ENCODE results near the gene PRDM16. TPM values are rescaled to one million over a fixed set of nuclear protein-coding genes. Genes with fewer than 3 reads are reported as not detected.

PRDM16 gene
- total and polyA plus RNA-seq, 2 of the 4 experiments (the other 2 are of a cell fraction), result 0.02 TPM; not detected in 1

DNA sequence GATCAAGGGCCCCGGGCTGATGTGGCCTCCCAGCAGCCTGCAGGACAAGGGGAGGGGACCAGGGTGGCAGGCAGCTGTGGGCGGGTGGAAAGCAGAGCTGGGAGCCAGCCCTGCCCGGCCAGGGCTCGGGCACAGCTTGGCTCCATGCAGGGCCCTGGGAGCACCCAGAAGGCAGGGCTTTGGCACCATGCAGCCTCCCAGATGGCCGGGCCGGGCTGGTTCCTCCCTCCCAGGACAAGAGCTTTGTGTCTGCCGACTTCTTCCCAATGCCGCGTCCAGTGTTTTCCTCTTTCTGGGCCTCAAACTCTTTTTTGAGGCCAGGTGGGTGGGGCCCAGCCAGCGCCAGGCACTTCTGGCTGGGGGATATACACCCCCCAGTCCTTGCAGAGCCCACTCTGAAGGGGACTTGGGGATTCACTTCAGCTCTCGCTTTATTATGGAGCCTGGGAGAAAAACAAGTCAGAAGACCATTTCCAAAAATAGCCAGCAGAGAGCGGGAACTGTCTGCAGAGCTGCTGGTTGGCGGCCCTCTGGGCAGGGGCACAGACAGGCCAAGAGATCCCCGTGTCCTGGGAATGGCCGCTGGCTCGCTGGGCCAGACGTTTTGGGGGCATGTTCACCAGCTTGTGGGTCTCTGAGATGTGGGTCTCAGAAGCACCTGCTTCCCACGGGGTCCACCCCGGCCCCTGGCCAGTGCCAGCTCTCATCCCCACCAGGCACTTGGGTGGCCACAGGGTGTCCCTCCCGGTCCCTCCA, 281.7 kb downstream of the PRDM16 start:
- dilution Hi-C loops (cut with HindIII; ENCODE audit: low sequenced_read_pairs, unreplicated experiment) (no loop called here), intact Hi-C loops (cut with micrococcal nuclease) (no loop called here), in situ Hi-C loops (cut with MboI; ENCODE audit: low sequenced_read_pairs) (no loop called here)
- Histone ChIP-seq H2BK120ac (ENCODE audit: low read depth, low read length) (no peak overlapping the region), H3K4me1 (ENCODE audit: control insufficient read depth, insufficient read depth, low read length) (no peaks in the 10 kb centered on the region), H3K27ac (ENCODE audit: insufficient read depth, low read length) (no peak overlapping the region), H3K9ac (ENCODE audit: low read depth, low read length) (no peak overlapping the region), H4K8ac (ENCODE audit: low read depth in 2 of 2, low read length in 2 of 2) (no peak overlapping the region), H2AFZ (replicated peaks; ENCODE audit: low read length, poor library complexity) (no peak overlapping the region), H3K4ac (ENCODE audit: low read depth, low read length) (no peak overlapping the region), H2BK20ac (ENCODE audit: low read depth, low read length) (no peak overlapping the region), H3K79me1 (ENCODE audit: low read depth in 1 of 2, low read length in 2 of 2) (no peaks in the 10 kb centered on the region), H2AK5ac (ENCODE audit: low read depth, low read length) (no peak overlapping the region), H3K9me3 (ENCODE audit: control insufficient read depth, insufficient read depth, low read length) (no peaks in the 10 kb centered on the region), H4K91ac (ENCODE audit: insufficient read depth, low read depth, low read length) (no peak overlapping the region), H3K4me2 (ENCODE audit: low read depth, low read length) (no peak overlapping the region), H3K36me3 (ENCODE audit: control insufficient read depth, insufficient read depth, low read length) (no peaks in the 10 kb centered on the region), H3K18ac (ENCODE audit: low read depth, low read length) (no peak overlapping the region), H2AK9ac (replicated peaks; ENCODE audit: low read depth, low read length, poor library complexity) (no peak overlapping the region), H2BK5ac (ENCODE audit: low read depth, low read length, poor library complexity, severe bottlenecking) (no peak overlapping the region), H3K9me1 (ENCODE audit: insufficient read depth, low read length) (no peaks in the 10 kb centered on the region), H3K23ac (ENCODE audit: low read depth, low read length) (no peak overlapping the region), H2BK15ac (ENCODE audit: low read depth, low read length) (no peak overlapping the region), H3K56ac (ENCODE audit: extremely low read depth, insufficient read depth, low read length) (no peak overlapping the region), H4K20me1 (ENCODE audit: insufficient read depth, low read length) (no peaks in the 10 kb centered on the region), H3K14ac (replicated peaks; ENCODE audit: low read depth, low read length) (no peak overlapping the region), H3K4me3 (ENCODE audit: insufficient read depth, low read depth, low read length) (no peak overlapping the region), H3K27me3 (ENCODE audit: control insufficient read depth, insufficient read depth, low read length) (no peaks in the 10 kb centered on the region; the same call in 1 of the 2 replicates), H4K5ac (ENCODE audit: low read depth, low read length) (no peak overlapping the region)
- WGBS, 2 experiments (ENCODE audit: extremely low coverage in 2 of 2, insufficient read length in 1 of 2), result 63% methylated on average over 9 of the region's 20 CpGs; no CpG with 5 or more reads in 1 of the 2 experiments
- ATAC-seq (ENCODE audit: low read depth) (no peak), DNase-seq (no peak)
- no peak for TF ChIP-seq FOS (IDR thresholded peaks at IDR 0.05; ENCODE audit: low read depth, low read length)
- TF ChIP-seq RAD21 (IDR thresholded peaks at IDR 0.05; ENCODE audit: low read length), result no peak
- no peak for TF ChIP-seq RCOR1 (IDR thresholded peaks at IDR 0.05; ENCODE audit: insufficient replicate concordance, low read length)
- TF ChIP-seq SMC3 (IDR thresholded peaks at IDR 0.05; ENCODE audit: low read depth, low read length), result no peak
- TF ChIP-seq MAZ (IDR thresholded peaks at IDR 0.05; ENCODE audit: borderline replicate concordance, low read depth, low read length), result no peak
- no peak for TF ChIP-seq CEBPB (IDR thresholded peaks at IDR 0.05; ENCODE audit: low read depth, low read length)
- TF ChIP-seq MAFK (IDR thresholded peaks at IDR 0.05; ENCODE audit: low read depth, low read length), result no peak
- TF ChIP-seq CHD1 (IDR thresholded peaks at IDR 0.05; ENCODE audit: low read depth, low read length), result no peak
- no peak for TF ChIP-seq MXI1 (IDR thresholded peaks at IDR 0.05; ENCODE audit: borderline replicate concordance, low read depth, low read length)
- TF ChIP-seq BHLHE40 (IDR thresholded peaks at IDR 0.05; ENCODE audit: low read depth, low read length), result no peak
- TF ChIP-seq CTCF (conservative IDR thresholded peaks at IDR 0.05; ENCODE audit: low read depth, low read length), result no peak
- TF ChIP-seq, protein P1, sequence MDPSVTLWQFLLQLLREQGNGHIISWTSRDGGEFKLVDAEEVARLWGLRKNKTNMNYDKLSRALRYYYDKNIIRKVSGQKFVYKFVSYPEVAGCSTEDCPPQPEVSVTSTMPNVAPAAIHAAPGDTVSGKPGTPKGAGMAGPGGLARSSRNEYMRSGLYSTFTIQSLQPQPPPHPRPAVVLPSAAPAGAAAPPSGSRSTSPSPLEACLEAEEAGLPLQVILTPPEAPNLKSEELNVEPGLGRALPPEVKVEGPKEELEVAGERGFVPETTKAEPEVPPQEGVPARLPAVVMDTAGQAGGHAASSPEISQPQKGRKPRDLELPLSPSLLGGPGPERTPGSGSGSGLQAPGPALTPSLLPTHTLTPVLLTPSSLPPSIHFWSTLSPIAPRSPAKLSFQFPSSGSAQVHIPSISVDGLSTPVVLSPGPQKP (IDR thresholded peaks at IDR 0.05; ENCODE audit: borderline replicate concordance, low read depth, low read length), result no peak
- TF ChIP-seq, protein P2, sequence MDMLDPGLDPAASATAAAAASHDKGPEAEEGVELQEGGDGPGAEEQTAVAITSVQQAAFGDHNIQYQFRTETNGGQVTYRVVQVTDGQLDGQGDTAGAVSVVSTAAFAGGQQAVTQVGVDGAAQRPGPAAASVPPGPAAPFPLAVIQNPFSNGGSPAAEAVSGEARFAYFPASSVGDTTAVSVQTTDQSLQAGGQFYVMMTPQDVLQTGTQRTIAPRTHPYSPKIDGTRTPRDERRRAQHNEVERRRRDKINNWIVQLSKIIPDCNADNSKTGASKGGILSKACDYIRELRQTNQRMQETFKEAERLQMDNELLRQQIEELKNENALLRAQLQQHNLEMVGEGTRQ (IDR thresholded peaks at IDR 0.05; ENCODE audit: low read depth, low read length), result no peak
- TF ChIP-seq RFX5 (IDR thresholded peaks at IDR 0.05; ENCODE audit: low read depth, low read length), result no peak
- TF ChIP-seq NFE2L2 (IDR thresholded peaks at IDR 0.05; ENCODE audit: low read depth, low read length), result no peak
- POLR2A ChIA-PET (ENCODE audit: unreplicated experiment), result no interaction called here
- CTCF ChIA-PET, result no interaction called here
- no TSS peak for BruUV-seq (replicated peaks)
